Posterior cingulate gyrus (tissue), 11 donors: Measurements from ENCODE around the gene ZNG1E.
"Not testable (repeated sequence)": the region's sequence is repeated elsewhere in the genome, so short reads cannot be mapped to it uniquely, and the experiment has no call there.

Experiments
- DNase-seq, 10 donors: peaks; one replicate each; pipeline versions ENCODE4 v3.0.0 to v3.0.0-alpha.2; 2020 to 2021; ENCODE audit warnings: mixed read lengths in 3 of 10
- intact Hi-C: fragments of 100-400 bp; cut with DNase I; formaldehyde crosslinking; loops from one replicate; pipeline ENCODE4 v1.15.1; 2023

ZNG1E gene

DNA sequence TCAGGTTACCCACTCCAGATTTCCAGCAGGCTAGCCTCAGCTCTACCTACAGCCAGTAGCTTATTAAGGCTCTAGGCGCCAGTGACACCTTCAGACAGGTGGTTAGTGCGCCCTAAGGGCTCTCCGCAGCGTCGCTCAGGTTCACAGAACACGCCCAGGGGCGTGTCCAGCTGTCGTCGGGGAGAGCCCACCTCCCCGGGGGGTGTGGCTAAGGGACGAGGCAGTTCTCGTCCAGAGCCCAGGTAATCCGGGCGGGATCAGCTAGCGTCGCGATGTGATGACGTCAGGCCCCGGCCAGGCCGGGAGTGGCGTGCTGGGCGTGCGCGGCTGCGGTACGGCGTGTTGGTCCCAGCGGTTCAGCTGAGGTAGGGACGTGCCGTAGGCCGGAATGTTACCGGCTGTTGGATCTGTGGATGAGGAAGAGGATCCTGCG, at the start of gene ZNG1E:
ZNG1E (plus strand) TSS at position 340 of the 433 bp plus-strand sequence; CDS start at position 389, 49 bp downstream.
- intact Hi-C loops, result not testable (repeated sequence)
- peak in 8 of 10 donors; percentile 17 to 89 (median 44) for DNase-seq

DNA sequence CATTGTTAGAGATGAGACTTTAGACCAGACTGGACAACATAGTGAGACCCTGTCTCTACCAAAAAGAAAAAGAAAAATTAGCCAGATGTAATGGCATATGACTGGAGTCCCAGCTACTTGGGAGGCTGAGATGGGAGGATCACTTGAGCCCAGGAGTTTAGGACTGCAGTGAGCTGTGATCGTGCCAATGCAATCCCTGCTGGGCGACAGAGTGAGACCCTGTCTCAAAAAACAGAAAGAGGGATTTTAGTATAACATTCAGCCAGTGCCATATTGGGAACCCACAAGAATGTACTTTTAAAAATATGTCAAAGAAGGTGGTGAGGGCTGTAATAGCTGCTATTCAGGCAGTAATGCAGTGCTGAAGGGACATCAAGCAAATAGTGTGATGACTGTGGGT, 2.1 kb upstream of the ZNG1E start:
- peak in 2 of 10 donors; percentile 50 for DNase-seq
- intact Hi-C loops, result not testable (repeated sequence)

DNA sequence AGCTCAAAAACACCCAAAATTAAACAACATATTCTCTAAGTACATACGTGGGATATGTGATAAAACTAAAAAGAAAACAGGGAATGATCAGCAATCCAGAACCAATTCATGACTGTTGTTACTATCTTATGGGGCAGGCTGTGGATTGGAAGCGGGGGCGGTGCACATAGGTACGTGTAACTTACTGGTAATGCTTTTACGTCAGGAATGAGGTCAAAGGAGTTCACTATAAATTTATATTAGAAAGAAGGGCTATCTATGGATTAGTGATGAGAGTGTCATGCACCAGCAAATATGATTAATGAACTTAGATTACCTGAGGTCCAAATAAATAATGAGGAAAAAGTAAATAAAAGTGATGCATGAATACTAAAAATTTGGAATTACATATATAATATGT, 710 bp upstream of the ZNG1E start:
- peak in 1 of 10 donors; percentile 39 for DNase-seq
- intact Hi-C loops, result not testable (repeated sequence)

DNA sequence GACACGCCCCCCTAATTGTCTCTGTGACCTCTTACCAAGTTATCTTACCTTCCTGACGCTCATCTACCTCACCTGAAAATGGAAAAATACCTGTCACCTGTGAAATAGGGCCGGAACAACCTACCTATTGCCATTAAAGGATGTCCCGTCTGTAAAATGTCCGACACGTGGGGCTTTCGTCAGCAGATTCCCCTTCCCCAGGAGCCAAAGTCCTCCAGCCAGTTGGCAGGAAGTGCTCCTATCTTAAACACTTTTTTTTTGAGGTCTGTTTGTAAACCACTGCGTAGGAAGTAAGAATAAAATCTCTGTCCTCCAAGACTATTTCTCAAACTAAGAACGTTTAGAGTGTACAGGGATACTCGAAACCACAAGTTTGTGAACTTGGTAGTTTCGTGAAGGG, 661 bp downstream of the ZNG1E start:
- peak in 1 of 10 donors; percentile 14 for DNase-seq
- intact Hi-C loops, result not testable (repeated sequence)

DNA sequence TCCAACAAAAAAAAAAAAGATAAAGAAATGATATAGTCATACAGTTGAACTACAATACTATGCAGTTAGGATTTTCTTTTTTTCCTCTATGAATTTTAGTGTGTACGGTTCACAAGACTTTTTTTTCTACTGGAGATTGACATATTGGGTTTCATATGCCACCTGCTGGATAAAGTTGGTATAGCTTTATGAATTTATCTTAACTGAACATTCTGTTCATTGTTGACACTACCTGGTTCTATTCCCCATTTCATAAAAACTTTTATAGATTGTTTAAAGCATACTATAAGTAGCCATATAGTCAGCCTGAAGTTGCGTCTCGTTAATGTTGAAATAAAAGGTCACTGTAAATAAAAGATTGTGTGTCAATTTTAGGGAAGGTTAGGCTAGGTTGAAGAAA, 2.8 kb downstream of the ZNG1E start:
- intact Hi-C loops, DNase-seq: not testable (repeated sequence)

DNA sequence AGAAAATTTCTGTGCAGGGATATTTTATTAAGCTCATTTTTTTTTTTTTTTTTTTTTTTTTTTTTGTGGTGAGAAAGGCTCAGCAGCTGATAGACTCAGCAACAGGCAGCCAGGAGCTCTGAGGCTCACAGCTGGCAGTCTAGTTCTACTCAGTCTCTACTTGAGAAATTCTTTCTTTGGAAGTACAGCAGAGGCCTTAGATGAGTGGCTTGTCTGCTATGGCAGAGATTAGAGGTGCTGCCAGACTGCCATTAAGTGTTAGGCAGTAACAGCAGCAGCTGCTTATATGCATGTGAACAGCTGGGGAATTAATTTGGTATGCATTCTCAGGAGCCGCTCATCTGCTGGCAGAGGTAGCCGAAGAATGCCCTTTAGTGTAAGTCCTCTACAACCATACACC, 27.8 kb downstream of the ZNG1E start:
- DNase-seq, result peak in 1 of 10 donors; percentile 16
- intact Hi-C loops, result not testable (repeated sequence)

DNA sequence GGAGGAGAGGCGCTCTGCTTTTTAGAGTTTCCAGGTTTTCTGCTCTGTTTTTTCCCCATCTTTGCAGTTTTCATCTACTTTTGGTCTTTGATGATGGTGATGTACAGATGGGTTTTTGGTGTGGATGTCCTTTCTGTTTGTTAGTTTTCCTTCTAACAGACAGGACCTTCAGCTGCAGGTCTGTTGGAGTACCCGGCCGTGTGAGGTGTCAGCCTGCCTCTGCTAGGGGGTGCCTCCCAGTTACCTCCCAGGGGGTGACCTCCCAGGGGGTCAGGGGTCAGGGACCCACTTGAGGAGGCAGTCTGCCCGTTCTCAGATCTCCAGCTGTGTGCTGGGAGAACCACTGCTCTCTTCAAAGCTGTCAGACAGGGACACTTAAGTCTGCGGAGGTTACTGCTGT, 38.7 kb downstream of the ZNG1E start:
- DNase-seq, intact Hi-C loops: not testable (repeated sequence)

DNA sequence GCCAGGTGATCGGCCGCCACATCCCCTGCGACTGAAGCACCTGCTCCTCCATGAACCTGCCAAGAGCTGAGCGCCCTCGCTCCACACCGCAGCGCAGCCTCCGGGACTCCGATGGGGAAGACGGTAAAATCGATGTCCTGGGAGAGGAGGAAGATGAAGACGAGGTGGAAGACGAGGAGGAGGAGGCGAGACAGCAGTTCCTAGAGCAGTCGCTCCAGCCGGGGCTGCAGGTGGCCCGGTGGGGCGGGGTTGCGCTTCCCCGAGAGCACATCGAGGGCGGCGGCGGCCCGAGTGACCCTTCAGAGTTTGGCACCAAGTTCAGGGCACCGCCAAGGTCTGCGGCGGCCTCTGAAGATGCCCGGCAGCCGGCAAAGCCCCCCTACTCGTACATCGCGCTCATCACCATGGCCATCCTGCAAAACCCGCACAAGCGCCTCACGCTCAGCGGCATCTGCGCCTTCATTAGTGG, 61.4 kb downstream of the ZNG1E start, which contains the start of gene FOXD4L4:
FOXD4L4 (plus strand) TSS at position 51 of the 469 bp plus-strand sequence; CDS start at position 51, 0 bp downstream.
- DNase-seq, result peak in 4 of 10 donors; percentile 4 to 76 (median 64)
- intact Hi-C loops, result not testable (repeated sequence)

DNA sequence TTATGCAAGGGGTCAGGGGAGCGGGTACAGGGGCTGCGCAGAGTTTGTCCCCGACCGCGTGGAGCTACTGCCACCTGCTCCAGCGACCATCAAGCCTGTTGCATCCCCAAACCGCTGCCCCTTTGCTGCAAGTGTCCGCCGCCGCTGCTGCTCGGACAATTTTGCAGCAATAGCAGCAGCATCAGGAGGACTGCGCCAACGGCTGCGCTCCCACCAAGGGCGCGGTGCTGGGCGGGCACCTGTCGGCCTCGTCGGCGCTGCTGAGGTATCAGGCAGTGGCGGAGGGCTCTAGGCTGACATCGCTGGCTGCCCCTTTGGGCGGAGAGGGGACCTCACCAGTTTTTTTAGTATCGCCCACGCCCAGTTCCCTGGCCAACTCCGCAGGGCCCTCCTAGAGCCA, 62.4 kb downstream of the ZNG1E start:
- intact Hi-C loops, DNase-seq: not testable (repeated sequence)
